HepG2 (cell line): ENCODE measurements around the gene METTL26. TPM values are rescaled to one million over a fixed set of nuclear protein-coding genes. Genes with fewer than 3 reads are reported as not detected.

Experiments
- GPBP1L1 ChIP-seq: sonication (generic); formaldehyde crosslinking; IDR thresholded peaks from 2 replicates; pipeline ENCODE4 v1.5.0; 2020; ENCODE audit warnings: mild to moderate bottlenecking, missing genetic modification reagents
- HIC2 ChIP-seq: sonication (generic); formaldehyde crosslinking; IDR thresholded peaks from 2 replicates; pipeline ENCODE4 v1.9.0; 2022; ENCODE audit warnings: low read depth, missing genetic modification reagents
- POLR2A ChIP-seq, 2 experiments: IDR thresholded peaks; 2 replicates each; pipeline ENCODE4 v1.6.1; 2011; ENCODE audit warnings: low read depth in 2 of 2, low read length in 2 of 2, mild to moderate bottlenecking in 1 of 2, moderate library complexity in 1 of 2; ENCODE audit not compliant: insufficient read depth in 1 of 2
- SSRP1 ChIP-seq: IDR thresholded peaks from 2 replicates; pipeline ENCODE4 v1.6.1; 2016; ENCODE audit warnings: control low read depth
- ZBTB37 ChIP-seq: sonication (generic); formaldehyde crosslinking; IDR thresholded peaks from 2 replicates; pipeline ENCODE4 v1.4.0; 2020; ENCODE audit warnings: mild to moderate bottlenecking, missing genetic modification reagents
- ZNF556 ChIP-seq: sonication (generic); formaldehyde crosslinking; IDR thresholded peaks from 2 replicates; pipeline ENCODE4 v1.4.0; 2020; ENCODE audit warnings: mild to moderate bottlenecking, missing genetic modification reagents, borderline replicate concordance
- polyA plus RNA-seq, 8 experiments: library from polyadenylated mRNA; depleted of rRNA in 3 of 8; stranded (reverse) in 7 of 8; unstranded in 1 of 8; fragments of >200 nt; fragmentation: Illumina TruSeq in 4 of 8; extraction: Trizol in 4 of 8; gene quantifications; 2 replicates each; pipeline versions ENCODE4 v1.2.1 to v1.2.3, GENCODE V29; 2011 to 2016; ENCODE audit warnings: low read depth in 4 of 8, missing spikeins in 1 of 8, mixed read lengths in 1 of 8; ENCODE audit not compliant: insufficient read depth in 1 of 8
- total RNA-seq, 5 experiments: library from RNA; depleted of rRNA; stranded (reverse); fragments of >200 nt; fragmentation: Illumina TruSeq; extraction: Trizol; gene quantifications; 2 replicates each; pipeline ENCODE4 v1.2.3, GENCODE V29; 2016; ENCODE audit warnings: low read depth in 1 of 5

The METTL26 gene
- total and polyA plus RNA-seq, 2 of the 13 experiments (the other 11 are each of a cell fraction or from before 2014, with no cell fraction given) = 65.5 to 70.1 TPM

- TF ChIP-seq HIC2 (CRISPR knock-in tag) (no peak), ZBTB37 (no peak), POLR2A (IDR thresholded peaks at IDR 0.05; ENCODE audit: insufficient read depth in 1 of 2, low read depth in 2 of 2, low read length in 2 of 2) (peak in 1 of 2 experiments; percentile 36; a peak in 2 of 4 replicates), GPBP1L1 (no peak), ZNF556 (CRISPR knock-in tag) (no peak), SSRP1 (CRISPR knock-in tag) (0 out of 2 replicates have a peak, but pooled peaks have one; percentile 57)
- TF ChIP-seq, all 625 proteins: peak for 4
These were observed 49.0 kb upstream of the METTL26 start (continued) for GRCh38 chr16:684961-685696.
